HPDE6-E6E7 (cell line): ENCODE results near the gene NUDT14.
A peak's percentile ranks its signal among the peaks of the same experiment; 100 is the strongest.

Source experiments
- DNase-seq: peaks from one replicate; pipeline ENCODE4 v3.0.0; 2011; ENCODE audit warnings: missing footprints; ENCODE audit errors: extremely low spot score

The NUDT14 gene

GRCh38 chr14:105180592-105181548 is at the start of gene NUDT14:
Gene NUDT14, minus strand, starts transcription at chr14:105181312. Its CDS starts 103 bp downstream, at chr14:105181209.
- DNase-seq: peak; percentile 89

DNA sequence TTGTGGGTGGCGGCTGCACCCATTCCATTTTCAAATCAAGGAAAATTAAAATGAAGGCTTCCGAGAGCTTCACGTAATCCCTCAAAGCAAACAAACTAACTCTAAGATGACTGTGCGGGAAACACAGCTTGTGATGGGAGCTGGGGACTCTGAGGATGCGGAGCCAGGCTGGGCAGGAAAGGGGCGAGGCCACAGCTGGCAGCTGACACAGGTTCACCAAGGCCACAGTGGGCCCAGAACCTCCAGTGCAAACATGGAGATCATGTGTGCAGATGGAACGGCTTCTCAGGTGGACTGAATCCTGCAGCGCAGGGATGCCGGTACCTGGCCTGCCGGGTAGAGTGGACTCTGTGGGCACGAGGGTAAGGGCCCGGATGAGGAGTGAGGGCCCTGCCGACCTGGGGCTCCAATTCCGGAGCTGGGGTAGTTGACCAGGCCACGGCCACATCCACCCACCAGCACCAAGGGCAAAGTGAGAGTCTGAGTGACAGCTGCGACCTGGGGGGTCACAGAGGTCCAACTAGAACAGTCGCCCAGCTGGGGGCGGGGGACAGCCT is 48.1 kb upstream of the NUDT14 start:
- DNase-seq: no peak

DNA sequence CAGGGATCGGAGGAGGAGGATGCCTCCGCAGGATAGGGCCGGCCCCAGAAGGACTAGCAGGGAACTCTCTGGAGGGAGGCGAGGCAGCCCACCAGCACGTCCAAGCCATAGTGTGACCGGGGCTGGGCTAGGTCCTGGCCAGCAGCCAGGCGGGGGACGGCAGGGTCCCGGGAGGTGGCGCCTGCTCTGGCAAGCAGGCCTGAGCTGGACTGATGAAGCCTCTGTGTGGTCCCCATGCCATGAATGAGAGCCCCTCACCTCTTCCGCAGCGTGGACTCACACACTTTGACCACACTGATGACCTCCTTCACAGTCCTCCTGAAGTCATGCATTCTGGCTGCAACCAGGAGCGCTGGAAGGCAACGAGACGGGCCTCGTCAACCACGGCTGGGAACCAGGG is 47.5 kb upstream of the NUDT14 start:
- DNase-seq: no peak

DNA sequence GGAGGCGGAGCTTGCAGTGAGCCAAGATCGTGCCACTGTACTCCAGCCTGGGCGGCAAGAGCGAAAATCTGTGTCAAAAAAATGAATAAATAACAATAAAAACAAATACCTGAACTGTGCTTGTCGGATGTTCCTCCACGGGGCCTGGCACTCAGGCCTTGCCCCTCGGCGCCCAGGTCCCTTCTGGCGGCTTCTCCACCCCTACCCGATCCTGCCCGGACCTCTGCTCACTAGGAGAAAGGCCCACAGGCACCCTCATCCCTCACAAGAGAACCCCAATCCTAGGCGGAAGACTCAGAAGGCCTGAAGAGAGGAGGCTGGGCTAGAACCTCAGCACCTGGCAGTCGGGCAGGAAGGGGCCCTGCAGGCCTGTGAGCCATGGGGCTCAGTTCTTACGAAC is 46.2 kb upstream of the NUDT14 start:
- DNase-seq: no peak

GRCh38 chr14:105226198-105226597 is 45.1 kb upstream of the NUDT14 start:
- DNase-seq: no peak

GRCh38 chr14:105224845-105225570 is 43.9 kb upstream of the NUDT14 start:
- DNase-seq: no peak

GRCh38 chr14:105223770-105224544 is 42.8 kb upstream of the NUDT14 start:
- no peak for DNase-seq

- DNase-seq: no peak
Observed at GRCh38 chr14:105223260-105223659, 42.1 kb upstream of the NUDT14 start.

DNA sequence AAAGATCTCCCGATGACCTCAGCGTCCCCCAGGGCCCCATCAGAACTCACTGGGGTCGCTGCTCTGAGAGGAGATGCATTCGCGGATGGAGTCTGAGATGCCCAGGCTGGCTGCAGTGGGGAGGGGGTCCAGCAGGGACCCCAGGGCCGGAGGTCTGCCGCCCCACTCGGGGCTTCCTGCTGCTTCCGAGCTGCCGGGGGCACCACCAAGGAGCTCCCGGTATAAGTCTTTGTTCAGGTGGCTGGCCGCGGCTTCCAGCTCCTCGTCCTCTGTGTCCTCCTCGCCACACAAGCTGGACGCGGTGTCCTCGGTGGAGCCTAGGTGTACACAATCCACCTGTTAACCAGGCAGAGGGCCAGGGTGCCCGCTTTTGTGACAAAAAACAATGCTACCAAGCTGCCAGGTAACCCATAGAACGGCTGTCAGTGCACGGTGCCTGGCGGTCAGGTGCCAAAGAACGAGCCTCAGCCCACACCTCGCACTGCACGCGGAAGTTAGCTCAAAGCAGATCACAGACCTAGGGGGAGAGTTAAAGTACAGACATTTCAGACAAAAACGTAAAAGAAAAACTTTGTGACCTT is 40.6 kb upstream of the NUDT14 start:
- no peak for DNase-seq

DNA sequence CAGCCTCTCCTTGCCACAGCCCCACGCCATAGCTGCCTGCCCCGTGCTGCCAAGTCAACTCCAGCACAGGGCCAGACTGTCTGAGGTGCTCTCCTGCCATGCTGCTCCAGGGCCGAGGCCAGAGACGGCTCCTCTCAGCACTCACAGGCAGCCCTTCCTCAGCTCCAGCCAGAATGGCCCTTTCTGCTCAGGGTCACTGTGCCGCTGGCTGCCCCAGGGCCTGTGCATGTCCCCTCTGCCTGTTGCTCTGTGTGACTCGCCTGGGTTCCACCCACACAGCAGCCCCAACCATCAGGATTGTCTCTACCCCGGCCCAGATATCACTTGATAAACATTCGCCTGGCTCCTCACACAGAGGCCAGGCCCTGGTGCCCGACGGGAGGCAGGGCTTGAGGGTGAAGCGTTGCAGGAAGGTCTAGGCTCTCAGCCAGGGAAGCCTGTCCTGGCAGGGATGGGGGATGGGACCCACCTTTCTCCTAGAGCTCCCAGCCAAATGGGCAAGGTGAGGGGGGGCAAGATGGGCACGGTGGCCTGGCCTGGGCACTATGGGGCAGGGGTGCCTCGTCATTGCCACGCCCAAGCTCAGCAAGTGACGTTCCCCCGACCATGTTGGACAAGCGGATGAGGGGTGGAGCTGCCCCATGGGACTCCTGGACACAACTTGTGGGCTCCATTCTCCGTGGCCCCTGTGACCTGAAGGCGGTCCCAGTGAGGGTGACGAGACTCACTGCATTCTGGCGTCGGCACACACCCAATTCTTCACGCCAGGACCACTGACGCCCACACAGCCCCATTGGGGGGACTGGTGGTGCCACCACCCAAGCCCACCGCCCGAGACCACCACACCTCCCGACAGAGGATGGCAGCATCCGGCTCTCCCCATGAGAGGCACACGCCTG is 39.8 kb upstream of the NUDT14 start:
- DNase-seq: no peak

DNA sequence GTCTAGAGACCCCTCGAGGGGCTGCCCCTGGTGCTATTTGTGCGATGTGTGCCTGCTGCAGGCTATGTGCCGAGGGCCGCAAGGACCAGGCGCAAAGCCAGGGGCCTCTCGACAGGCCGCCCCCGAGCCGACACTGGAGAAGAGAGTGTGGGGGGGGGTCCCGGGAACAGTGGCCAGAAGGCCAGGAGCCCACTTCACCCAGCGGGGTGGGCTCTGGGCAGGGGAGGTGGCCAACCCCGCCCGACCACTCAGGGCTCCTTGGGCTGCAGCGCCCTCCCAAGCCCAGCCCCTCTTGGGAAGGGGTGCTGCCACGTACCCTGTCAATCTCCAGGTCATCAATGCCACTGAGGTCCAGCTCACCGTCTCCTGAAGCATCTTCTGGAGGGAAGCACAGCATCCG is 38.6 kb upstream of the NUDT14 start:
- no peak for DNase-seq

GRCh38 chr14:105219043-105219612 is 38.0 kb upstream of the NUDT14 start:
- DNase-seq: no peak

DNA sequence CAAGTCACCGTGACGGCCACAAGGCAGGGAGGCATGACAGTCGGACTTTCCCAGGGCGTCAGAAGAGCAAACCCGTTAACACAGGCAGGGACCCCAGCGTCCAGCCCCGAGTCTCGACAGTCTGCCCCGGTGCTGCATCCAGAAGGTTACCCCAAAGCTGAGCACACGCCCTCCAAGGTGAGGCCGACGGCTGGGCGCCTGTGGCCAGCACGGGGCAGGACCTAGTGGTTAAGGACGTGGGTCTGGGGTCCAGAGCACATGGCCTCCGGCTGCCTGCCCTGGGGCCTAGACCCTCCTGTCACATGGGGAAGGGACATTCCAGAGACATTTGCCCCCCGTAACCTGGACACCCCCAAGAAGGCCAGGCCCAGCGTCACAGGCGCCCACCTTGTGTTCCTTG is 37.5 kb upstream of the NUDT14 start:
- no peak for DNase-seq

DNA sequence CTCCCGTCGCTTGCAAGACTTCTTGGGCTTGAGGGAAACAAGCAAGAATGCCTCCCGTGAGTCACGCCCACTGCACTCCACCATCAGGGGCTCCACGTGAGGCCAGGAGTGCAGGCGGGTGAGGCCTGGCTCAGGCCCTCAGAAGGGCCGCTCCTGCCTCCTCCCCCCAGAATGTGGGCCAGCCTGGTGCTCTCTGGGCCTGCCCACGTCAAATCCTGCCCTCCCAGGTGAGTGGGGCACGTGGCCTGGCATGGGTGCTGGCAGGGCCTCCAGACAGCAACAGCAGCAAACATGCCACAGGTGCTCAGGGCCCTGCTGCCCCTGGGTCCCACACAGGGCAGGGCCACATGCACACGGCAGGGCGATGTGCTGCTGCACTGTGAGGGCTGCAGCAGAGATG is 36.7 kb upstream of the NUDT14 start:
- no peak for DNase-seq

GRCh38 chr14:105216490-105217247 is 35.6 kb upstream of the NUDT14 start:
- no peak for DNase-seq

DNA sequence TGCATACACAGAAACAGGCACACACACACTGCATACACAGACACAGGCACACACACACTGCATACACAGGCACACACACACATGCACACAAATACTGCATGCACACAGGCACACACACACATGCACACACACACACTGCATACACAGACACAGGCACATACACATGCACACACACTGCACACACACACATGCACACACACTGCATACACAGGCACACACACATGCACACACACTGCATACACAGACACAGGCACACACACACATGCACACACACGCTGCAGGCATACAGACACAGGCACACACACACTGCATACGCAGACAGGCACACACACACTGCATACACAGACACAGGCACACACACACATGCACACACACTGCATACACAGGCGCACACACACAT is 34.5 kb upstream of the NUDT14 start:
- DNase-seq: no peak

- no peak for DNase-seq
Observed at GRCh38 chr14:105214324-105214915, 33.3 kb upstream of the NUDT14 start.

GRCh38 chr14:105213361-105213760 is 32.2 kb upstream of the NUDT14 start:
- DNase-seq: no peak
